GM23338 (cell line): ENCODE results near the gene MTAP. TPM values are rescaled to one million over a fixed set of nuclear protein-coding genes. Genes with fewer than 3 reads are reported as not detected.
A peak's percentile ranks its signal among the peaks of the same experiment; 100 is the strongest.

Experiments used
- ATAC-seq: fragments of 200-7000 bp; cut with Tn5 transposase; 3 replicates; pipeline ENCODE4 v1.9.1; 2020
- DNase-seq: peaks from one replicate; pipeline ENCODE4 v3.0.0-alpha.2; 2015; ENCODE audit warnings: low spot score
- H2AFZ ChIP-seq: fragments of 200-600 bp; sonication (generic); 2 replicates; pipeline ENCODE4 v1.8.0; 2016; ENCODE audit warnings: antibody characterized with exemption, mild to moderate bottlenecking, moderate library complexity
- H3F3A ChIP-seq: fragments of 200-600 bp; sonication (generic); replicated peaks from 2 replicates; pipeline ENCODE4 v1.8.0; 2017; ENCODE audit warnings: antibody characterized with exemption, mixed run types, low read depth
- H3K27ac ChIP-seq: fragments of 200-600 bp; sonication (generic); 2 replicates; pipeline ENCODE4 v1.6.1; 2016; ENCODE audit warnings: low read depth
- H3K27me3 ChIP-seq: fragments of 200-600 bp; sonication (generic); 2 replicates; pipeline ENCODE4 v1.8.0; 2016; ENCODE audit warnings: mild to moderate bottlenecking, mixed run types, moderate library complexity; ENCODE audit not compliant: insufficient read depth
- H3K36me3 ChIP-seq: fragments of 200-600 bp; sonication (generic); 2 replicates; pipeline ENCODE4 v1.8.0; 2016; ENCODE audit warnings: mild to moderate bottlenecking; ENCODE audit not compliant: insufficient read depth
- H3K4me1 ChIP-seq: fragments of 200-600 bp; sonication (generic); 2 replicates; pipeline ENCODE4 v1.8.0; 2016; ENCODE audit warnings: mild to moderate bottlenecking, moderate library complexity; ENCODE audit not compliant: insufficient read depth
- H3K4me2 ChIP-seq: fragments of 200-600 bp; sonication (generic); 2 replicates; pipeline ENCODE4 v1.7.1; 2017; ENCODE audit warnings: mixed run types
- H3K4me3 ChIP-seq: fragments of 200-600 bp; sonication (generic); 2 replicates; pipeline ENCODE4 v1.6.1; 2016; ENCODE audit warnings: mixed run types
- H3K79me2 ChIP-seq: fragments of 200-600 bp; sonication (generic); replicated peaks from 2 replicates; pipeline ENCODE4 v1.8.0; 2017; ENCODE audit warnings: mild to moderate bottlenecking; ENCODE audit not compliant: insufficient read depth
- H3K9me2 ChIP-seq: fragments of 200-600 bp; sonication (generic); 2 replicates; pipeline ENCODE4 v1.8.0; 2017; ENCODE audit not compliant: insufficient read depth
- H4K20me1 ChIP-seq: fragments of 200-600 bp; sonication (generic); replicated peaks from 2 replicates; pipeline ENCODE4 v1.8.0; 2017; ENCODE audit warnings: mild to moderate bottlenecking; ENCODE audit not compliant: insufficient read depth
- H3K27ac Mint-ChIP-seq: 2 replicates; pipeline ENCODE4 v1.8.0; 2020; ENCODE audit warnings: inconsistent platforms, mild to moderate bottlenecking, moderate library complexity, mixed read lengths
- H3K27me3 Mint-ChIP-seq: 3 replicates; pipeline ENCODE4 v1.8.0; 2022; ENCODE audit warnings: low read depth, mild to moderate bottlenecking, moderate library complexity, mixed read lengths, inconsistent platforms; ENCODE audit not compliant: insufficient read depth, poor library complexity
- H3K36me3 Mint-ChIP-seq: 3 replicates; pipeline ENCODE4 v1.8.0; 2021; ENCODE audit warnings: low read depth, mild to moderate bottlenecking, inconsistent platforms, moderate library complexity, mixed read lengths
- H3K4me1 Mint-ChIP-seq: 3 replicates; pipeline ENCODE4 v1.8.0; 2020; ENCODE audit warnings: mild to moderate bottlenecking, inconsistent platforms, mixed read lengths
- H3K4me3 Mint-ChIP-seq: 3 replicates; pipeline ENCODE4 v1.8.0; 2021; ENCODE audit warnings: moderate library complexity, mild to moderate bottlenecking, inconsistent platforms, mixed read lengths
- H3K9me3 Mint-ChIP-seq: 3 replicates; pipeline ENCODE4 v1.8.0; 2020; ENCODE audit warnings: moderate library complexity, mild to moderate bottlenecking, inconsistent platforms, mixed read lengths
- CREB1 ChIP-seq: fragments of 250-450 bp; sonication (Bioruptor Pico); IDR thresholded peaks from 2 replicates; pipeline ENCODE4 v1.5.0; 2020; ENCODE audit warnings: low read depth, mild to moderate bottlenecking, moderate library complexity
- CTCF ChIP-seq, 2 experiments: fragments of 200-600 bp in 1 of 2; sonication (generic) in 1 of 2; conservative IDR thresholded peaks; 2 replicates each; pipeline versions ENCODE4 v1.5.1 to v1.6.1; 2016 to 2017; ENCODE audit warnings: antibody characterized with exemption in 2 of 2, low read depth in 2 of 2, mild to moderate bottlenecking in 2 of 2, moderate library complexity in 1 of 2
- ETS1 ChIP-seq: IDR thresholded peaks from 2 replicates; pipeline ENCODE4 v1.6.1; 2016; ENCODE audit warnings: antibody characterized with exemption
- EZH2 ChIP-seq: fragments of 200-600 bp; sonication (generic); IDR thresholded peaks from one replicate; pipeline ENCODE4 v1.8.0; 2017; ENCODE audit warnings: antibody characterized with exemption, mild to moderate bottlenecking, low read depth; ENCODE audit not compliant: unreplicated experiment
- EZH2phosphoT487 ChIP-seq: fragments of 200-600 bp; sonication (generic); IDR thresholded peaks from one replicate; pipeline ENCODE4 v1.8.1; 2018; ENCODE audit warnings: antibody characterized with exemption; ENCODE audit not compliant: unreplicated experiment
- JUNB ChIP-seq: IDR thresholded peaks from one replicate; pipeline ENCODE4 v1.6.1; 2016; ENCODE audit warnings: antibody characterized with exemption; ENCODE audit not compliant: unreplicated experiment
- NANOG ChIP-seq: IDR thresholded peaks from 2 replicates; pipeline ENCODE4 v1.6.1; 2016; ENCODE audit warnings: antibody characterized with exemption, borderline replicate concordance
- POLR2AphosphoS5 ChIP-seq: IDR thresholded peaks from 2 replicates; pipeline ENCODE4 v1.6.1; 2016; ENCODE audit warnings: antibody characterized with exemption, low read depth
- STAT1 ChIP-seq: IDR thresholded peaks from one replicate; pipeline ENCODE4 v1.6.1; 2016; ENCODE audit warnings: antibody characterized with exemption; ENCODE audit not compliant: unreplicated experiment
- ZNF114 ChIP-seq: fragments of 250-450 bp; sonication (Bioruptor Pico); IDR thresholded peaks from 2 replicates; pipeline ENCODE4 v1.5.0; 2020; ENCODE audit warnings: mild to moderate bottlenecking, moderate library complexity
- ZNF331 ChIP-seq: fragments of 250-450 bp; sonication (Bioruptor Pico); IDR thresholded peaks from 2 replicates; pipeline ENCODE4 v1.5.0; 2020; ENCODE audit warnings: low read depth, mild to moderate bottlenecking, moderate library complexity
- polyA plus RNA-seq: library from polyadenylated mRNA; unstranded; fragments of >200 nt; fragmentation: Nextera tagmentation; extraction: Ambion mirVana; gene quantifications from 2 replicates; pipeline ENCODE4 v1.2.1, GENCODE V29; 2016
- total RNA-seq: library from RNA; depleted of rRNA; stranded (reverse); fragments of >200 nt; shearing (Covaris generic); gene quantifications from 2 replicates; pipeline ENCODE4 v1.2.3, GENCODE V29; 2014
- TF ChIP-seq, protein P1 (sequence below): IDR thresholded peaks from one replicate; pipeline ENCODE4 v1.6.1; 2018; ENCODE audit warnings: antibody characterized with exemption; ENCODE audit not compliant: unreplicated experiment
- TF ChIP-seq, protein P2 (sequence below): fragments of 250-450 bp; sonication (Bioruptor Pico); IDR thresholded peaks from 2 replicates; pipeline ENCODE4 v1.5.0; 2020; ENCODE audit warnings: mild to moderate bottlenecking, moderate library complexity

MTAP gene
- total and polyA plus RNA-seq, 2 experiments from 2014 or later: 61.8 to 70.0 TPM

- Mint-ChIP-seq H3K4me1 (peaks cover 27% of the 10 kb centered on the region), H3K9me3 (no peaks in the 10 kb centered on the region; the same call in 2 of the 3 replicates), H3K36me3 (peaks cover 32% of the 10 kb centered on the region), H3K4me3 (peak overlapping the region; percentile 100), H3K27me3 (peaks cover 17% of the 10 kb centered on the region), H3K27ac (peak overlapping the region; percentile 98)
- H3K36me3 ChIP-seq: no peaks in the 10 kb centered on the region
- peak overlapping the region; percentile 23; the same call in 1 of the 2 replicates for H2AFZ ChIP-seq
- TF ChIP-seq STAT1 (no peak), EZH2 (no peak), ZNF114 (no peak), ZNF331 (CRISPR knock-in tag) (no peak), ETS1 (no peak), JUNB (no peak), CTCF (conservative IDR thresholded peaks at IDR 0.05; ENCODE audit: low read depth in 2 of 2) (no peak), EZH2phosphoT487 (no peak), CREB1 (CRISPR knock-in tag) (no peak), POLR2AphosphoS5 (no peak), NANOG (no peak)
- TF ChIP-seq, protein P1, sequence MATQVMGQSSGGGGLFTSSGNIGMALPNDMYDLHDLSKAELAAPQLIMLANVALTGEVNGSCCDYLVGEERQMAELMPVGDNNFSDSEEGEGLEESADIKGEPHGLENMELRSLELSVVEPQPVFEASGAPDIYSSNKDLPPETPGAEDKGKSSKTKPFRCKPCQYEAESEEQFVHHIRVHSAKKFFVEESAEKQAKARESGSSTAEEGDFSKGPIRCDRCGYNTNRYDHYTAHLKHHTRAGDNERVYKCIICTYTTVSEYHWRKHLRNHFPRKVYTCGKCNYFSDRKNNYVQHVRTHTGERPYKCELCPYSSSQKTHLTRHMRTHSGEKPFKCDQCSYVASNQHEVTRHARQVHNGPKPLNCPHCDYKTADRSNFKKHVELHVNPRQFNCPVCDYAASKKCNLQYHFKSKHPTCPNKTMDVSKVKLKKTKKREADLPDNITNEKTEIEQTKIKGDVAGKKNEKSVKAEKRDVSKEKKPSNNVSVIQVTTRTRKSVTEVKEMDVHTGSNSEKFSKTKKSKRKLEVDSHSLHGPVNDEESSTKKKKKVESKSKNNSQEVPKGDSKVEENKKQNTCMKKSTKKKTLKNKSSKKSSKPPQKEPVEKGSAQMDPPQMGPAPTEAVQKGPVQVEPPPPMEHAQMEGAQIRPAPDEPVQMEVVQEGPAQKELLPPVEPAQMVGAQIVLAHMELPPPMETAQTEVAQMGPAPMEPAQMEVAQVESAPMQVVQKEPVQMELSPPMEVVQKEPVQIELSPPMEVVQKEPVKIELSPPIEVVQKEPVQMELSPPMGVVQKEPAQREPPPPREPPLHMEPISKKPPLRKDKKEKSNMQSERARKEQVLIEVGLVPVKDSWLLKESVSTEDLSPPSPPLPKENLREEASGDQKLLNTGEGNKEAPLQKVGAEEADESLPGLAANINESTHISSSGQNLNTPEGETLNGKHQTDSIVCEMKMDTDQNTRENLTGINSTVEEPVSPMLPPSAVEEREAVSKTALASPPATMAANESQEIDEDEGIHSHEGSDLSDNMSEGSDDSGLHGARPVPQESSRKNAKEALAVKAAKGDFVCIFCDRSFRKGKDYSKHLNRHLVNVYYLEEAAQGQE: no peak
- TF ChIP-seq, protein P2, sequence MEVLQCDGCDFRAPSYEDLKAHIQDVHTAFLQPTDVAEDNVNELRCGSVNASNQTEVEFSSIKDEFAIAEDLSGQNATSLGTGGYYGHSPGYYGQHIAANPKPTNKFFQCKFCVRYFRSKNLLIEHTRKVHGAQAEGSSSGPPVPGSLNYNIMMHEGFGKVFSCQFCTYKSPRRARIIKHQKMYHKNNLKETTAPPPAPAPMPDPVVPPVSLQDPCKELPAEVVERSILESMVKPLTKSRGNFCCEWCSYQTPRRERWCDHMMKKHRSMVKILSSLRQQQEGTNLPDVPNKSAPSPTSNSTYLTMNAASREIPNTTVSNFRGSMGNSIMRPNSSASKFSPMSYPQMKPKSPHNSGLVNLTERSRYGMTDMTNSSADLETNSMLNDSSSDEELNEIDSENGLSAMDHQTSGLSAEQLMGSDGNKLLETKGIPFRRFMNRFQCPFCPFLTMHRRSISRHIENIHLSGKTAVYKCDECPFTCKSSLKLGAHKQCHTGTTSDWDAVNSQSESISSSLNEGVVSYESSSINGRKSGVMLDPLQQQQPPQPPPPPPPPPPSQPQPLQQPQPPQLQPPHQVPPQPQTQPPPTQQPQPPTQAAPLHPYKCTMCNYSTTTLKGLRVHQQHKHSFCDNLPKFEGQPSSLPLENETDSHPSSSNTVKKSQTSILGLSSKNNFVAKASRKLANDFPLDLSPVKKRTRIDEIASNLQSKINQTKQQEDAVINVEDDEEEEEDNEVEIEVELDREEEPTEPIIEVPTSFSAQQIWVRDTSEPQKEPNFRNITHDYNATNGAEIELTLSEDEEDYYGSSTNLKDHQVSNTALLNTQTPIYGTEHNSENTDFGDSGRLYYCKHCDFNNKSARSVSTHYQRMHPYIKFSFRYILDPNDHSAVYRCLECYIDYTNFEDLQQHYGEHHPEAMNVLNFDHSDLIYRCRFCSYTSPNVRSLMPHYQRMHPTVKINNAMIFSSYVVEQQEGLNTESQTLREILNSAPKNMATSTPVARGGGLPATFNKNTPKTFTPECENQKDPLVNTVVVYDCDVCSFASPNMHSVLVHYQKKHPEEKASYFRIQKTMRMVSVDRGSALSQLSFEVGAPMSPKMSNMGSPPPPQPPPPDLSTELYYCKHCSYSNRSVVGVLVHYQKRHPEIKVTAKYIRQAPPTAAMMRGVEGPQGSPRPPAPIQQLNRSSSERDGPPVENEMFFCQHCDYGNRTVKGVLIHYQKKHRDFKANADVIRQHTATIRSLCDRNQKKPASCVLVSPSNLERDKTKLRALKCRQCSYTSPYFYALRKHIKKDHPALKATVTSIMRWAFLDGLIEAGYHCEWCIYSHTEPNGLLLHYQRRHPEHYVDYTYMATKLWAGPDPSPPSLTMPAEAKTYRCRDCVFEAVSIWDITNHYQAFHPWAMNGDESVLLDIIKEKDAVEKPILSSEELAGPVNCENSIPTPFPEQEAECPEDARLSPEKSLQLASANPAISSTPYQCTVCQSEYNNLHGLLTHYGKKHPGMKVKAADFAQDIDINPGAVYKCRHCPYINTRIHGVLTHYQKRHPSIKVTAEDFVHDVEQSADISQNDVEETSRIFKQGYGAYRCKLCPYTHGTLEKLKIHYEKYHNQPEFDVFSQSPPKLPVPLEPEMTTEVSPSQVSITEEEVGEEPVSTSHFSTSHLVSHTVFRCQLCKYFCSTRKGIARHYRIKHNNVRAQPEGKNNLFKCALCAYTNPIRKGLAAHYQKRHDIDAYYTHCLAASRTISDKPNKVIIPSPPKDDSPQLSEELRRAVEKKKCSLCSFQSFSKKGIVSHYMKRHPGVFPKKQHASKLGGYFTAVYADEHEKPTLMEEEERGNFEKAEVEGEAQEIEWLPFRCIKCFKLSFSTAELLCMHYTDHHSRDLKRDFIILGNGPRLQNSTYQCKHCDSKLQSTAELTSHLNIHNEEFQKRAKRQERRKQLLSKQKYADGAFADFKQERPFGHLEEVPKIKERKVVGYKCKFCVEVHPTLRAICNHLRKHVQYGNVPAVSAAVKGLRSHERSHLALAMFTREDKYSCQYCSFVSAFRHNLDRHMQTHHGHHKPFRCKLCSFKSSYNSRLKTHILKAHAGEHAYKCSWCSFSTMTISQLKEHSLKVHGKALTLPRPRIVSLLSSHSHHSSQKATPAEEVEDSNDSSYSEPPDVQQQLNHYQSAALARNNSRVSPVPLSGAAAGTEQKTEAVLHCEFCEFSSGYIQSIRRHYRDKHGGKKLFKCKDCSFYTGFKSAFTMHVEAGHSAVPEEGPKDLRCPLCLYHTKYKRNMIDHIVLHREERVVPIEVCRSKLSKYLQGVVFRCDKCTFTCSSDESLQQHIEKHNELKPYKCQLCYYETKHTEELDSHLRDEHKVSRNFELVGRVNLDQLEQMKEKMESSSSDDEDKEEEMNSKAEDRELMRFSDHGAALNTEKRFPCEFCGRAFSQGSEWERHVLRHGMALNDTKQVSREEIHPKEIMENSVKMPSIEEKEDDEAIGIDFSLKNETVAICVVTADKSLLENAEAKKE (CRISPR knock-in tag): no peak
- ATAC-seq (no peak), DNase-seq (no peak)
- peak overlapping the region; percentile 98 for H3K4me2 ChIP-seq
- peak overlapping the region; percentile 94 for H3K4me3 ChIP-seq
- peaks cover 31% of the 10 kb centered on the region for H3K27me3 ChIP-seq
- no peaks in the 10 kb centered on the region for H3F3A ChIP-seq
- H3K4me1 ChIP-seq: peaks cover 21% of the 10 kb centered on the region
- peaks cover 20% of the 10 kb centered on the region for H4K20me1 ChIP-seq
- no peaks in the 10 kb centered on the region for H3K9me2 ChIP-seq
- H3K27ac ChIP-seq: no peak overlapping the region
- peaks cover 33% of the 10 kb centered on the region for H3K79me2 ChIP-seq
Observed at GRCh38 chr9:21800931-21801682, 1.3 kb upstream of the MTAP start.
